GM19351 (cell line): ENCODE data around the gene GIMAP7.

Experiments
- ATAC-seq: cut with Tn5 transposase; IDR thresholded peaks from one replicate; pipeline ENCODE4 v1.9.1; 2021; ENCODE audit warnings: mild to moderate bottlenecking, moderate library complexity; ENCODE audit not compliant: unreplicated experiment

Gene GIMAP7

GRCh38 chr7:150568714-150569113, 54.0 kb downstream of the GIMAP7 start:
- no peak for ATAC-seq

GRCh38 chr7:150569245-150569955, 54.7 kb downstream of the GIMAP7 start:
- no peak for ATAC-seq
